Adrenal gland (tissue), 5 donors: ENCODE results near the gene TPP1.

ENCODE experiments used
- POLR2A ChIP-seq, 2 donors: fragments of 450-650 bp; IDR thresholded peaks; one replicate each; pipeline ENCODE4 v1.6.1; 2017; ENCODE audit warnings: antibody characterized with exemption in 2 of 2, mild to moderate bottlenecking in 2 of 2, moderate library complexity in 1 of 2
- TF ChIP-seq, protein P1 (sequence below), 6 experiments: fragments of 450-650 bp in 4 of 6; fragments of 200-600 bp in 2 of 6; sonication (generic) in 1 of 6; IDR thresholded peaks; 1 replicate in 5 of 6; 2 replicates in 1 of 6; pipeline versions ENCODE4 v1.5.1 to v1.8.0; 2016 to 2021; ENCODE audit warnings: antibody characterized with exemption in 6 of 6, mild to moderate bottlenecking in 2 of 6, moderate library complexity in 1 of 6
- donor health status: DM: no; HTN: no; CAD: no.

DNA sequence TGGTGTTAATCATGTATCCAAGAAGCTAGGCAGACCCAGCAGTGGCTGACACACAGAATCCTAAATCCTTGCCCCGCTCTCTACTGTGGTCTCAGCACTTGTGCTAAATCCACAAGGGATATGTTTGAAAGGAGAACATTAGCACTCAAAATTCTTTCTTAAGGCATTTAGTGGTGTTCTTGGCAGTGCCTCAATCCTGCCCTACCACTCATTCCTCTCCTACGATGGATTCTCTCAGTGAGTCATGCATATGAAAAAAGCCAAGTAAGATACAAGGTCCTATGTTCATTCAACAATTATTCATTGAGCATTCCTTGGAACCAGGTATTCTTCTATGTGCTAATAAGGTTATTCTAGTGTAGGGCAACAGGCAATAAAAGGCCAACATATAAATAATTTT is 47.0 kb downstream of the TPP1 start:
- TF ChIP-seq, protein P1, sequence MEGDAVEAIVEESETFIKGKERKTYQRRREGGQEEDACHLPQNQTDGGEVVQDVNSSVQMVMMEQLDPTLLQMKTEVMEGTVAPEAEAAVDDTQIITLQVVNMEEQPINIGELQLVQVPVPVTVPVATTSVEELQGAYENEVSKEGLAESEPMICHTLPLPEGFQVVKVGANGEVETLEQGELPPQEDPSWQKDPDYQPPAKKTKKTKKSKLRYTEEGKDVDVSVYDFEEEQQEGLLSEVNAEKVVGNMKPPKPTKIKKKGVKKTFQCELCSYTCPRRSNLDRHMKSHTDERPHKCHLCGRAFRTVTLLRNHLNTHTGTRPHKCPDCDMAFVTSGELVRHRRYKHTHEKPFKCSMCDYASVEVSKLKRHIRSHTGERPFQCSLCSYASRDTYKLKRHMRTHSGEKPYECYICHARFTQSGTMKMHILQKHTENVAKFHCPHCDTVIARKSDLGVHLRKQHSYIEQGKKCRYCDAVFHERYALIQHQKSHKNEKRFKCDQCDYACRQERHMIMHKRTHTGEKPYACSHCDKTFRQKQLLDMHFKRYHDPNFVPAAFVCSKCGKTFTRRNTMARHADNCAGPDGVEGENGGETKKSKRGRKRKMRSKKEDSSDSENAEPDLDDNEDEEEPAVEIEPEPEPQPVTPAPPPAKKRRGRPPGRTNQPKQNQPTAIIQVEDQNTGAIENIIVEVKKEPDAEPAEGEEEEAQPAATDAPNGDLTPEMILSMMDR (IDR thresholded peaks at IDR 0.05): no peak
- TF ChIP-seq POLR2A (IDR thresholded peaks at IDR 0.05): no peak
